Panc1 (cell line): ENCODE data around the gene COL6A1.

ENCODE experiments used
- POLR2AphosphoS5 ChIP-seq: IDR thresholded peaks from 2 replicates; pipeline ENCODE4 v1.6.1; 2012; ENCODE audit warnings: mild to moderate bottlenecking, low read depth, low read length, moderate library complexity
- TCF7L2 ChIP-seq: IDR thresholded peaks from 2 replicates; pipeline ENCODE4 v1.6.1; 2011; ENCODE audit warnings: mild to moderate bottlenecking, low read depth, low read length, inconsistent platforms
- TF ChIP-seq, protein P1 (sequence below): fragments of 450-650 bp; IDR thresholded peaks from 2 replicates; pipeline ENCODE4 v1.5.1; 2017; ENCODE audit warnings: mild to moderate bottlenecking

DNA sequence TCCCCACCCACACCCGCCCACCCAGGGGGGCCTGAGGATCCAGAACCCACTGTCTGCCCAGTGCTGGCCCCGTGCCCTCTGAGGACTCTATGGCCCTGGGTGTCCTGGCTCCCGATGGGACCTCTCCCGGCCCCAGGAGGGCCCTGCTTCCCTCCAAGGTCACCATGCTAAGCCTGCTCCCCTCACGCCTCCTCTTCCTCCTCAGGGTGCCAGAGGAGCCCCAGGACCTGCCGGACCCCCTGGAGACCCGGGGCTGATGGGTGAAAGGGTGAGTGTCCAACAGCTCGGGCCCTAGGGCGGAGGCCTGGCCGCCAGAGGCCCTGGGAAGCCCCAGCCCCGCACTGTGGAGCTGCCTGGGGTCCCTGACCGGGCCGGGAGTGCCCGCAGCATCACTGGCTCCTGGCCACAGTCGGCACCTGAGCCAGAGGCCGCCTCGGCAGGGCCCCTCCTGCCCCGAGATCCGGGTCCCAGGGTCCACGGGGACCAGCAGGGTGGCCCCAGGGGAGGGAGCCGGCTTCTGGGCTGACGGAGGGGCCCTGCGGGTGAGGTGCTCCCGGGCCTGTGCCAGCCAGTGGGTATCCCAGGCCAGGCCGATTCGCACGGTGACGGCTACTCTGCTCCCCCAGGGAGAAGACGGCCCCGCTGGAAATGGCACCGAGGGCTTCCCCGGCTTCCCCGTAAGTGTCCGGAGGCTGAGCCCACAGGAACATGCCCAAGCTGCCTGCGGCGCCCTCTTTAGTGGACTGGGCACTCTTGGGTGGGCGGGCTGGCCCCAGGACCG is 16.1 kb downstream of the COL6A1 start:
- TF ChIP-seq, protein P1, sequence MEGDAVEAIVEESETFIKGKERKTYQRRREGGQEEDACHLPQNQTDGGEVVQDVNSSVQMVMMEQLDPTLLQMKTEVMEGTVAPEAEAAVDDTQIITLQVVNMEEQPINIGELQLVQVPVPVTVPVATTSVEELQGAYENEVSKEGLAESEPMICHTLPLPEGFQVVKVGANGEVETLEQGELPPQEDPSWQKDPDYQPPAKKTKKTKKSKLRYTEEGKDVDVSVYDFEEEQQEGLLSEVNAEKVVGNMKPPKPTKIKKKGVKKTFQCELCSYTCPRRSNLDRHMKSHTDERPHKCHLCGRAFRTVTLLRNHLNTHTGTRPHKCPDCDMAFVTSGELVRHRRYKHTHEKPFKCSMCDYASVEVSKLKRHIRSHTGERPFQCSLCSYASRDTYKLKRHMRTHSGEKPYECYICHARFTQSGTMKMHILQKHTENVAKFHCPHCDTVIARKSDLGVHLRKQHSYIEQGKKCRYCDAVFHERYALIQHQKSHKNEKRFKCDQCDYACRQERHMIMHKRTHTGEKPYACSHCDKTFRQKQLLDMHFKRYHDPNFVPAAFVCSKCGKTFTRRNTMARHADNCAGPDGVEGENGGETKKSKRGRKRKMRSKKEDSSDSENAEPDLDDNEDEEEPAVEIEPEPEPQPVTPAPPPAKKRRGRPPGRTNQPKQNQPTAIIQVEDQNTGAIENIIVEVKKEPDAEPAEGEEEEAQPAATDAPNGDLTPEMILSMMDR: no peak
- no peak for TF ChIP-seq POLR2AphosphoS5
- no peak for TF ChIP-seq TCF7L2
